Measurements from ENCODE around the gene AK5. TPM values are rescaled to one million over a fixed set of nuclear protein-coding genes. Genes with fewer than 3 reads are reported as not detected.

AK5 gene
- total RNA-seq, 6 experiments from 2014 or later: 51.9 to 77.6 (median 70.8) TPM

DNA sequence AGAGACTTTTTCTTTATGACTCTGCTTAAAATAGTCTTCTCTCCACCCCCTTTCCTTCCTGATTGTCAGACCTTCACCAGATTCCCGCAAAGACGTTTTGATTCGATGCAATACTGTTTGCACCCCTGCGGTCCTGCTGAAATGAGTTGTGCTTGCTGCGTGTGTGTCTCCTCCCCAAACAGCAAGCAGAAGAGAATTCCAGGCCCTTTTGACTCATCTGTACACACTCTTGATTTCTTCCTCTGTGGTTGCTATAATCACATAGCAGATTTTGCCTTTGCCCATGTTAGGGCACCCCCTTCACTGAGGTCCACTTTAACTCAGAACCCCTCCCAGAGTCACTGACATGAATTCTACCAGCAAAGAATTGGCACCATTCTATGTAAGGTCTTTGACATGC is 264.2 kb downstream of the AK5 start:
- Mint-ChIP-seq H3K9me3 (no peaks in the 10 kb centered on the region), H3K27ac (peak overlapping the region; percentile 77), H3K4me1 (ENCODE audit: low read depth) (peaks cover 58% of the 10 kb centered on the region), H3K27me3 (ENCODE audit: insufficient read depth) (no peaks in the 10 kb centered on the region), H3K36me3 (ENCODE audit: low read depth) (peaks cover 14% of the 10 kb centered on the region), H3K4me3 (peak overlapping the region; percentile 35; the same call in 1 of the 2 replicates)
- peak; percentile 70 for DNase-seq
- TF ChIP-seq, protein P1, sequence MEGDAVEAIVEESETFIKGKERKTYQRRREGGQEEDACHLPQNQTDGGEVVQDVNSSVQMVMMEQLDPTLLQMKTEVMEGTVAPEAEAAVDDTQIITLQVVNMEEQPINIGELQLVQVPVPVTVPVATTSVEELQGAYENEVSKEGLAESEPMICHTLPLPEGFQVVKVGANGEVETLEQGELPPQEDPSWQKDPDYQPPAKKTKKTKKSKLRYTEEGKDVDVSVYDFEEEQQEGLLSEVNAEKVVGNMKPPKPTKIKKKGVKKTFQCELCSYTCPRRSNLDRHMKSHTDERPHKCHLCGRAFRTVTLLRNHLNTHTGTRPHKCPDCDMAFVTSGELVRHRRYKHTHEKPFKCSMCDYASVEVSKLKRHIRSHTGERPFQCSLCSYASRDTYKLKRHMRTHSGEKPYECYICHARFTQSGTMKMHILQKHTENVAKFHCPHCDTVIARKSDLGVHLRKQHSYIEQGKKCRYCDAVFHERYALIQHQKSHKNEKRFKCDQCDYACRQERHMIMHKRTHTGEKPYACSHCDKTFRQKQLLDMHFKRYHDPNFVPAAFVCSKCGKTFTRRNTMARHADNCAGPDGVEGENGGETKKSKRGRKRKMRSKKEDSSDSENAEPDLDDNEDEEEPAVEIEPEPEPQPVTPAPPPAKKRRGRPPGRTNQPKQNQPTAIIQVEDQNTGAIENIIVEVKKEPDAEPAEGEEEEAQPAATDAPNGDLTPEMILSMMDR (IDR thresholded peaks at IDR 0.05): no peak

DNA sequence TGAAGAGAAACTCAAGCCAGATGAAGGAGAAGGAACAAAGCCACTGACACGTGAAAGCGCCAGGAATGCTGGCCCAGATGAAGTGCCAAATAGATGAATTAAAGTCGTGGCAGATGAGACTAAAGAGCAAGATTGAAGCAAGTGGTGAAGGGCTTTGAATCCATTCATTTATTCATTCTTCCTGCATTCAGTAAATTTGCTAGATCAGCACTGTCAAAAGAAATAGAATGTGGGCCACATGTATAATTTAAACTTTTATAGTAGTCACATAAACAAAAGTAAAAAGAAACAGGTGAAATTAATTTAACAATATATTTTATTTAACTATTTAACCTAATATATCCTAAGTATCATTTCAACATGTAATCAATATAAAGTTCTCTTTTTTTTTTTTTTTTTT is 265.1 kb downstream of the AK5 start:
- peaks cover 50% of the 10 kb centered on the region for H3K4me1 Mint-ChIP-seq (ENCODE audit: low read depth)
- TF ChIP-seq, protein P1 (IDR thresholded peaks at IDR 0.05): no peak
- H3K9me3 Mint-ChIP-seq: no peaks in the 10 kb centered on the region
- no peaks in the 10 kb centered on the region for H3K27me3 Mint-ChIP-seq (ENCODE audit: insufficient read depth)
- no peak overlapping the region for H3K4me3 Mint-ChIP-seq
- H3K36me3 Mint-ChIP-seq (ENCODE audit: low read depth): peaks cover 13% of the 10 kb centered on the region
- H3K27ac Mint-ChIP-seq: peak overlapping the region; percentile 77
- no peak for DNase-seq

DNA sequence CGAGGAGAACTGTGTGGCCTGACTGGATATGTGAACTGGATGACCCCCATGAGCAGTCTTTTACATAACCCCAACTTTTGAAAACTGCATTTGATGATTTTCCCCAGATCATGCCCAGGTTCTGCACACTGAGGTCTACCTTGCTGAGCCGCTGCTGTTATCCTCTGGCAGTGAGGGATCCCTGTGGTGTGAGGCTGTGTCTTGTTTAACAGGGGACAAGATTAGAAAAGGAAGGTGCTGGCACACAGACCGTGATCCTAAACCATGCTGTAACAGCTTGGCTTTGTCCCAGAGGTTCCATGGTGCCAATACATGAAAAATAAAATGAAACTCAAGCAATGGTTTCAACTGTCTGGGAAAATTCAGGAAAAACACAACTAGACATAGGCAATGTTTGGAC is 266.5 kb downstream of the AK5 start:
- DNase-seq: no peak
- no peaks in the 10 kb centered on the region for H3K9me3 Mint-ChIP-seq
- H3K4me1 Mint-ChIP-seq (ENCODE audit: low read depth): peaks cover 41% of the 10 kb centered on the region
- H3K36me3 Mint-ChIP-seq (ENCODE audit: low read depth): peaks cover 27% of the 10 kb centered on the region
- TF ChIP-seq, protein P1 (IDR thresholded peaks at IDR 0.05): no peak
- no peaks in the 10 kb centered on the region; the same call in 1 of the 2 replicates for H3K27me3 Mint-ChIP-seq (ENCODE audit: insufficient read depth)
- H3K4me3 Mint-ChIP-seq: no peak overlapping the region
- H3K27ac Mint-ChIP-seq: no peak overlapping the region

DNA sequence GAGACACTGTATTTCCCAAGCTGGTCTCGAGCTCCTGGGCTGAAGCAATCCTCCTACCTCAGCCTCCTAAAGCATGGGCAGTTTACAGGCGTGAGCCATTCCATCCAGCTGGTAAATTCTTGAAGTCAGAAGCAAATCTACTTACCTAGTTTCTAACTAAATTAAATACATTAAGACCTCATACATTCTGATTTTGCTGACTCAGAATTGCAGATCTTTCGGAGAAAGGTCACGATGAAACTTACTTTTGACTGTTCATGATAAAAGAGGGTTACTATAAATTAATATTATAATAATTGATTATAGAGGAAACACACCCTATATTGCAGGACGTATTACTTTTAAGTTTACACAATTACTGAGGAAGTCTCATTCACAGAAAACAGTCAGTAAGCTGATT is 268.3 kb downstream of the AK5 start:
- H3K27me3 Mint-ChIP-seq (ENCODE audit: insufficient read depth): no peaks in the 10 kb centered on the region; the same call in 1 of the 2 replicates
- H3K4me1 Mint-ChIP-seq (ENCODE audit: low read depth): peaks cover 34% of the 10 kb centered on the region
- H3K4me3 Mint-ChIP-seq: no peak overlapping the region
- H3K36me3 Mint-ChIP-seq (ENCODE audit: low read depth): peaks cover 29% of the 10 kb centered on the region
- TF ChIP-seq, protein P1 (IDR thresholded peaks at IDR 0.05): no peak
- no peaks in the 10 kb centered on the region for H3K9me3 Mint-ChIP-seq
- no peak overlapping the region for H3K27ac Mint-ChIP-seq
- no peak for DNase-seq

DNA sequence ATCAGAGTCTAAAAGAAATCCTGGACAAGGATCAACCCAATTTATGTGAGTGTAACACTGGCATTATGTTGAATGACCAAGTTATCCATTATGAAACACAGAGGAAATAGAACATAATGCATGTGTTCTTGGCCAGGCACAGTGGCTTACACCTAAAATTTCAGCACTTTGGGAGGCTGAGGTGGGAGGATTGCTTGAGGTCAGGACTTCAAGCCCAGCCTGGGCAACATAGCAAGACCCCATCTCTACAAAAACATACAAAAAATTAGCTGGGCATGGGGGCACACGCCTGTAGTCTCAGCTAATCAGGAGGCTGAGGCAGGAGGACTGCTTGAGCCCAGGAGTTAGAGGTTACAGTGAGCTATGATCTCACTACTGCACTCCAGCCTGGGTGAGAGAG is 270.8 kb downstream of the AK5 start:
- TF ChIP-seq, protein P1 (IDR thresholded peaks at IDR 0.05): no peak
- Mint-ChIP-seq H3K9me3 (no peaks in the 10 kb centered on the region), H3K4me1 (ENCODE audit: low read depth) (peaks cover 40% of the 10 kb centered on the region), H3K27me3 (ENCODE audit: insufficient read depth) (no peaks in the 10 kb centered on the region; the same call in 1 of the 2 replicates), H3K36me3 (ENCODE audit: low read depth) (peaks cover 38% of the 10 kb centered on the region), H3K27ac (no peak overlapping the region), H3K4me3 (no peak overlapping the region)
- no peak for DNase-seq

Measured in HFFc6 (cell line).